ENCODE data around the gene ZNF488.

Gene ZNF488

GRCh38 chr10:47322300-47323061 lies 61.6 kb downstream of the ZNF488 start, which contains the start of gene GDF2:
Gene GDF2, plus strand, starts transcription at chr10:47322454. Its CDS starts 215 bp downstream, at chr10:47322669.
- no peak for DNase-seq (ENCODE audit: low read depth)
- no peak within 1 kb of the TSS for H3K4me3 ChIP-seq (ENCODE audit: low read depth, low read length)
- TF ChIP-seq CTCF (IDR thresholded peaks at IDR 0.05; ENCODE audit: low read depth, low read length, missing control alignments) = no peak
- in situ Hi-C loops (cut with HindIII; ENCODE audit: low sequenced_read_pairs) = no loop called here

GRCh38 chr10:47321521-47322195 lies 62.4 kb downstream of the ZNF488 start:
- no peak overlapping the region for H3K4me3 ChIP-seq (ENCODE audit: low read depth, low read length)
- TF ChIP-seq CTCF (IDR thresholded peaks at IDR 0.05; ENCODE audit: low read depth, low read length, missing control alignments) = no peak
- DNase-seq (ENCODE audit: low read depth) = no peak
- in situ Hi-C loops (cut with HindIII; ENCODE audit: low sequenced_read_pairs) = no loop called here

GRCh38 chr10:47320812-47321211 lies 63.3 kb downstream of the ZNF488 start:
- no peak for TF ChIP-seq CTCF (IDR thresholded peaks at IDR 0.05; ENCODE audit: low read depth, low read length, missing control alignments)
- in situ Hi-C loops (cut with HindIII; ENCODE audit: low sequenced_read_pairs) = no loop called here
- H3K4me3 ChIP-seq (ENCODE audit: low read depth, low read length) = no peak overlapping the region
- DNase-seq (ENCODE audit: low read depth) = no peak

- no peak overlapping the region for H3K4me3 ChIP-seq (ENCODE audit: low read depth, low read length)
- TF ChIP-seq CTCF (IDR thresholded peaks at IDR 0.05; ENCODE audit: low read depth, low read length, missing control alignments) = no peak
- DNase-seq (ENCODE audit: low read depth) = no peak
- in situ Hi-C loops (cut with HindIII; ENCODE audit: low sequenced_read_pairs) = no loop called here
These were observed 64.3 kb downstream of the ZNF488 start for GRCh38 chr10:47319784-47320183.

GRCh38 chr10:47318706-47319105 lies 65.4 kb downstream of the ZNF488 start:
- H3K4me3 ChIP-seq (ENCODE audit: low read depth, low read length) = no peak overlapping the region
- in situ Hi-C loops (cut with HindIII; ENCODE audit: low sequenced_read_pairs) = no loop called here
- no peak for TF ChIP-seq CTCF (IDR thresholded peaks at IDR 0.05; ENCODE audit: low read depth, low read length, missing control alignments)
- DNase-seq (ENCODE audit: low read depth) = no peak

- no peak overlapping the region for H3K4me3 ChIP-seq (ENCODE audit: low read depth, low read length)
- in situ Hi-C loops (cut with HindIII; ENCODE audit: low sequenced_read_pairs) = no loop called here
- no peak for TF ChIP-seq CTCF (IDR thresholded peaks at IDR 0.05; ENCODE audit: low read depth, low read length, missing control alignments)
- DNase-seq (ENCODE audit: low read depth) = no peak
These were observed 66.8 kb downstream of the ZNF488 start for GRCh38 chr10:47317251-47317650.
